ENCODE results near the gene ERGIC2.
"Not testable (repeated sequence)": the region's sequence is repeated elsewhere in the genome, so short reads cannot be mapped to it uniquely, and the experiment has no call there.

ERGIC2 gene

GRCh38 chr12:29304388-29304787, 76.6 kb downstream of the ERGIC2 start:
- DNase-seq (ENCODE audit: low read depth, low spot score) = no peak

- no peak for DNase-seq (ENCODE audit: low read depth, low spot score)
These were observed 79.9 kb downstream of the ERGIC2 start for GRCh38 chr12:29301114-29301513.

GRCh38 chr12:29299633-29300032, 81.3 kb downstream of the ERGIC2 start:
- DNase-seq (ENCODE audit: low read depth, low spot score) = no peak

- no peak for DNase-seq (ENCODE audit: low read depth, low spot score)
These were observed 89.7 kb downstream of the ERGIC2 start for GRCh38 chr12:29291226-29291625.

GRCh38 chr12:29290475-29290874, 90.5 kb downstream of the ERGIC2 start:
- not testable (repeated sequence) for DNase-seq (ENCODE audit: low read depth, low spot score)

- no peak for DNase-seq (ENCODE audit: low read depth, low spot score)
These were observed 92.9 kb downstream of the ERGIC2 start for GRCh38 chr12:29288031-29288430.

GRCh38 chr12:29287622-29288021, 93.3 kb downstream of the ERGIC2 start:
- DNase-seq (ENCODE audit: low read depth, low spot score) = no peak
